HG02870 (cell line): ENCODE results near the gene SCYGR1.
"Not testable (repeated sequence)": the region's sequence is repeated elsewhere in the genome, so short reads cannot be mapped to it uniquely, and the experiment has no call there.

Experiments
- ATAC-seq: cut with Tn5 transposase; IDR thresholded peaks from one replicate; pipeline ENCODE4 v1.9.1; 2021; ENCODE audit warnings: mild to moderate bottlenecking, moderate library complexity; ENCODE audit not compliant: unreplicated experiment

Gene SCYGR1

GRCh38 chr2:227387583-227387982 lies at the start of gene SCYGR1:
Gene SCYGR1, minus strand, starts transcription at chr2:227387949. Its CDS starts 0 bp downstream, at chr2:227387949.
- not testable (repeated sequence) for ATAC-seq

GRCh38 chr2:227436436-227437174 lies 48.9 kb upstream of the SCYGR1 start:
- no peak for ATAC-seq

- ATAC-seq: no peak
These were observed 45.4 kb upstream of the SCYGR1 start for GRCh38 chr2:227433171-227433570.

GRCh38 chr2:227430639-227431038 lies 42.9 kb upstream of the SCYGR1 start:
- no peak for ATAC-seq

- ATAC-seq: no peak
These were observed 41.1 kb upstream of the SCYGR1 start for GRCh38 chr2:227428731-227429285.

- no peak for ATAC-seq
These were observed 36.1 kb upstream of the SCYGR1 start for GRCh38 chr2:227423656-227424499.

GRCh38 chr2:227420087-227421052 lies 32.6 kb upstream of the SCYGR1 start:
- ATAC-seq: no peak

GRCh38 chr2:227416701-227417100 lies 29.0 kb upstream of the SCYGR1 start:
- no peak for ATAC-seq

GRCh38 chr2:227415538-227416424 lies 28.0 kb upstream of the SCYGR1 start:
- ATAC-seq: no peak

- no peak for ATAC-seq
These were observed 27.1 kb upstream of the SCYGR1 start for GRCh38 chr2:227414846-227415245.

- no peak for ATAC-seq
These were observed 25.6 kb upstream of the SCYGR1 start for GRCh38 chr2:227413371-227413770.

- ATAC-seq: no peak
These were observed 25.1 kb upstream of the SCYGR1 start for GRCh38 chr2:227412877-227413276.

- no peak for ATAC-seq
These were observed 24.2 kb upstream of the SCYGR1 start for GRCh38 chr2:227411990-227412350.

GRCh38 chr2:227411320-227411989 lies 23.7 kb upstream of the SCYGR1 start:
- ATAC-seq: peak; percentile 72

- ATAC-seq: no peak
These were observed 22.4 kb upstream of the SCYGR1 start for GRCh38 chr2:227410191-227410590.

- no peak for ATAC-seq
These were observed 19.9 kb upstream of the SCYGR1 start for GRCh38 chr2:227407591-227408151.

- ATAC-seq: peak; percentile 39
These were observed 18.7 kb upstream of the SCYGR1 start for GRCh38 chr2:227406177-227407031.
